ENCODE results near the gene HOXD1.

GRCh38 chr2:176171351-176172006 is 17.0 kb upstream of the HOXD1 start:
- TF ChIP-seq CTCF (IDR thresholded peaks at IDR 0.05; ENCODE audit: borderline replicate concordance, extremely low read depth, low read length, poor library complexity, severe bottlenecking) (no peak), EZH2 (IDR thresholded peaks at IDR 0.05; ENCODE audit: borderline replicate concordance, low read depth, low read length, severe bottlenecking) (no peak)

Measured in DND-41 (cell line).